ENCODE data around the gene BARHL2.

GRCh38 chr1:90671251-90671650, 45.9 kb downstream of the BARHL2 start:
- TF ChIP-seq TARDBP (IDR thresholded peaks at IDR 0.05; ENCODE audit: borderline replicate concordance) (no peak), POLR2AphosphoS5 (IDR thresholded peaks at IDR 0.05; ENCODE audit: low read length) (no peak), CBFB (IDR thresholded peaks at IDR 0.05; ENCODE audit: low read depth) (no peak)
- TF ChIP-seq, protein P1, sequence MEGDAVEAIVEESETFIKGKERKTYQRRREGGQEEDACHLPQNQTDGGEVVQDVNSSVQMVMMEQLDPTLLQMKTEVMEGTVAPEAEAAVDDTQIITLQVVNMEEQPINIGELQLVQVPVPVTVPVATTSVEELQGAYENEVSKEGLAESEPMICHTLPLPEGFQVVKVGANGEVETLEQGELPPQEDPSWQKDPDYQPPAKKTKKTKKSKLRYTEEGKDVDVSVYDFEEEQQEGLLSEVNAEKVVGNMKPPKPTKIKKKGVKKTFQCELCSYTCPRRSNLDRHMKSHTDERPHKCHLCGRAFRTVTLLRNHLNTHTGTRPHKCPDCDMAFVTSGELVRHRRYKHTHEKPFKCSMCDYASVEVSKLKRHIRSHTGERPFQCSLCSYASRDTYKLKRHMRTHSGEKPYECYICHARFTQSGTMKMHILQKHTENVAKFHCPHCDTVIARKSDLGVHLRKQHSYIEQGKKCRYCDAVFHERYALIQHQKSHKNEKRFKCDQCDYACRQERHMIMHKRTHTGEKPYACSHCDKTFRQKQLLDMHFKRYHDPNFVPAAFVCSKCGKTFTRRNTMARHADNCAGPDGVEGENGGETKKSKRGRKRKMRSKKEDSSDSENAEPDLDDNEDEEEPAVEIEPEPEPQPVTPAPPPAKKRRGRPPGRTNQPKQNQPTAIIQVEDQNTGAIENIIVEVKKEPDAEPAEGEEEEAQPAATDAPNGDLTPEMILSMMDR (IDR thresholded peaks at IDR 0.05 in 2 of 3, conservative IDR thresholded peaks at IDR 0.05 in 1 of 3; ENCODE audit: control insufficient read depth in 2 of 3, extremely low read depth in 1 of 3, insufficient read depth in 1 of 3, low read depth in 3 of 3, low read length in 3 of 3), result no peak
